ENCODE measurements around the gene DLG2.

DNA sequence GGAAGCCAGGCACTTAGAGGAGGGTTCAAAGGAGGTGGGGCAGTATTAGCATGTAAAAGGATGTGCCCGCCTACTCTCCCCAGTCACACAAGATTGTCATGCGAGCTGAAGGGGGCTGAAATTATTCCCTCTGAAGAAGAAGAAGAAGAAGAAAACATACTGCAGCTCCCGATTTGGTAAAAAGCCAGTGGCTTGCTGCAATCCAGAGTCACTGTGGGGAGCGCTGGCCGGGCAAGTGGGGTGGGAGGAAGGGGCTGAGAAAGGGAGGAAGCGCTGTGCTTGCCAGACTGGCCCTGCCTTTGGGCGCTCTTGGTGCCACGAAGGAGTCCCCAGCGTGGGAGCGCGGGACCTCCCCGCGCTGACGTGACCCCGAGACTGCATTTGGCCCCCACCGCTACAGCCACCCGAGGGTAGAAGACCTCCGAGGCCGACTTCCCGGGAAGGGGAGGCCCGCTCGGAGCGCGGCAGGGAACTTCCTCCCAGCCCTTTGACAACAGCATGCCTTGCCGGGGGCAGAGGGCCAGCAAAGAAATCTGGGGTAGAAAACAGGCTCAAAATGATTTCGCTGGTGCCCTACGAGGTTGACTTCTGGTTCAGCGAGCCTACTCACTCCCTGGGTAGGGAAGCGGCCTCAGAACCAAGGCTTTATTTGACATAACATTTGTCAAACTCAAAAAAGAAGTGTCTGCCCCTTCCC lies 906.3 kb downstream of the DLG2 start:
- no peak for TF ChIP-seq TAF1 (IDR thresholded peaks at IDR 0.05; ENCODE audit: borderline replicate concordance, insufficient read depth, low read length)
- TF ChIP-seq SIN3A (IDR thresholded peaks at IDR 0.05; ENCODE audit: borderline replicate concordance, insufficient read depth, low read length) = no peak
- TF ChIP-seq REST (IDR thresholded peaks at IDR 0.05; ENCODE audit: insufficient read depth in 1 of 2, low read depth in 2 of 2, low read length in 2 of 2) = no peak
